Prostate gland (tissue), 2 donors: ENCODE measurements around the gene C2orf74.

Source experiments
- POLR2A ChIP-seq: fragments of 450-650 bp; IDR thresholded peaks from one replicate; pipeline ENCODE4 v1.6.1; 2016; ENCODE audit warnings: antibody characterized with exemption, mild to moderate bottlenecking
- POLR2AphosphoS5 ChIP-seq: sonication (generic); formaldehyde crosslinking; IDR thresholded peaks from one replicate; pipeline ENCODE4 v1.6.1; 2017; ENCODE audit warnings: antibody characterized with exemption
- TF ChIP-seq, protein P1 (sequence below), 4 experiments: fragments of 200-600 bp in 2 of 4; fragments of 450-650 bp in 2 of 4; sonication (generic) in 2 of 4; IDR thresholded peaks; 1 replicate in 3 of 4; 2 replicates in 1 of 4; pipeline ENCODE4 v1.5.1; 2016 to 2019; ENCODE audit warnings: antibody characterized with exemption in 4 of 4, mild to moderate bottlenecking in 2 of 4, moderate library complexity in 2 of 4

DNA sequence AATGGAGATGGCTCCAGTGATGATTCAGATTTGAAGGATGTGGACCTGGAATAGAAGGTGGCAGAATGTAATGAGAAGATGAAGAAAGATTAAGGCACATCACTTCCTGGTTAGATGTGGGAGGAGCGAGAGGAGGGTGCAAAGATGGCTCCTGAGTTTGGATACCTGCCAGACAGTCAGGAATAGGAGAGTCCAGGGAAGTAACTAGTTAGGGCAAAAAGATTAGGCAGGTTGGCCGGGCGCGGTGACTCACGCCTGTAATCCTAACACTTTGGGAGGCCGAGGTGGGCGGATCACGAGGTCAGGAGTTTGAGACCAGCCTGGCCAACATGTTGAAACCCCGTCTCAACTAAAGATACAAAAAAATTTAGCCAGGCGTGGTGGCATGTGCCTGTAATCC lies 5.6 kb downstream of the C2orf74 start:
- TF ChIP-seq, protein P1, sequence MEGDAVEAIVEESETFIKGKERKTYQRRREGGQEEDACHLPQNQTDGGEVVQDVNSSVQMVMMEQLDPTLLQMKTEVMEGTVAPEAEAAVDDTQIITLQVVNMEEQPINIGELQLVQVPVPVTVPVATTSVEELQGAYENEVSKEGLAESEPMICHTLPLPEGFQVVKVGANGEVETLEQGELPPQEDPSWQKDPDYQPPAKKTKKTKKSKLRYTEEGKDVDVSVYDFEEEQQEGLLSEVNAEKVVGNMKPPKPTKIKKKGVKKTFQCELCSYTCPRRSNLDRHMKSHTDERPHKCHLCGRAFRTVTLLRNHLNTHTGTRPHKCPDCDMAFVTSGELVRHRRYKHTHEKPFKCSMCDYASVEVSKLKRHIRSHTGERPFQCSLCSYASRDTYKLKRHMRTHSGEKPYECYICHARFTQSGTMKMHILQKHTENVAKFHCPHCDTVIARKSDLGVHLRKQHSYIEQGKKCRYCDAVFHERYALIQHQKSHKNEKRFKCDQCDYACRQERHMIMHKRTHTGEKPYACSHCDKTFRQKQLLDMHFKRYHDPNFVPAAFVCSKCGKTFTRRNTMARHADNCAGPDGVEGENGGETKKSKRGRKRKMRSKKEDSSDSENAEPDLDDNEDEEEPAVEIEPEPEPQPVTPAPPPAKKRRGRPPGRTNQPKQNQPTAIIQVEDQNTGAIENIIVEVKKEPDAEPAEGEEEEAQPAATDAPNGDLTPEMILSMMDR (IDR thresholded peaks at IDR 0.05): no peak
- TF ChIP-seq POLR2A (no peak), POLR2AphosphoS5 (no peak)
